Measurements from ENCODE around the gene CDK16.

CDK16 gene

DNA sequence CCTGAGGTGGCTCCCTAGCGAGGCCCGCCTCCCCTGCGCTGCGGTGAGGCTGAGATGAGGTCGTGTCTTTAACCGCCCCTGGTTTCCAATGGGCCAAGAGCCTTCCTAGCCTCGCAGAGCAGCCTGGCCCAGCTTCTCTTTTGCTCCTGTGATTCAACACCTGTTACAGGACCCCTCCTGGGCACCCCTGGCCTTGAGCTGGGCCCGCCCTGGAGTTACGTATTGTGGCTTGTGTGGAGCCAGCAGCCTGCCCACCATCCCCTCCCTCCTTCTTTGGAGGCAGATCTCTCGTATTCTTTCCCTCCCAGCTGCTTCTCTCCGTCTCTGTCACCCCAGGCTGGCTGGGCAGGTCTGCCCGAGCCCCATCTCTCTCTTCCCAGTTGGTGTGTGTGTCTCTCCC is 44.1 kb upstream of the CDK16 start:
- ATAC-seq: no peak
- TF ChIP-seq GLIS3 (CRISPR knock-in tag; IDR thresholded peaks at IDR 0.05) (no peak), ZNF70 (CRISPR knock-in tag; IDR thresholded peaks at IDR 0.05) (no peak), SNAI2 (CRISPR knock-in tag; IDR thresholded peaks at IDR 0.05) (no peak), ZFP3 (CRISPR knock-in tag; IDR thresholded peaks at IDR 0.05) (no peak), ISL1 (CRISPR knock-in tag; IDR thresholded peaks at IDR 0.05) (no peak), PATZ1 (CRISPR knock-in tag; IDR thresholded peaks at IDR 0.05; ENCODE audit: borderline replicate concordance) (no peak), ZNF565 (CRISPR knock-in tag; conservative IDR thresholded peaks at IDR 0.05; ENCODE audit: low read depth) (no peak), TCF4 (CRISPR knock-in tag; IDR thresholded peaks at IDR 0.05; ENCODE audit: borderline replicate concordance) (no peak), ESRRG (CRISPR knock-in tag; IDR thresholded peaks at IDR 0.05) (no peak), ZFP30 (CRISPR knock-in tag; IDR thresholded peaks at IDR 0.05) (no peak), BACH2 (CRISPR knock-in tag; IDR thresholded peaks at IDR 0.05; ENCODE audit: borderline replicate concordance) (no peak)
- TF ChIP-seq, protein P1, sequence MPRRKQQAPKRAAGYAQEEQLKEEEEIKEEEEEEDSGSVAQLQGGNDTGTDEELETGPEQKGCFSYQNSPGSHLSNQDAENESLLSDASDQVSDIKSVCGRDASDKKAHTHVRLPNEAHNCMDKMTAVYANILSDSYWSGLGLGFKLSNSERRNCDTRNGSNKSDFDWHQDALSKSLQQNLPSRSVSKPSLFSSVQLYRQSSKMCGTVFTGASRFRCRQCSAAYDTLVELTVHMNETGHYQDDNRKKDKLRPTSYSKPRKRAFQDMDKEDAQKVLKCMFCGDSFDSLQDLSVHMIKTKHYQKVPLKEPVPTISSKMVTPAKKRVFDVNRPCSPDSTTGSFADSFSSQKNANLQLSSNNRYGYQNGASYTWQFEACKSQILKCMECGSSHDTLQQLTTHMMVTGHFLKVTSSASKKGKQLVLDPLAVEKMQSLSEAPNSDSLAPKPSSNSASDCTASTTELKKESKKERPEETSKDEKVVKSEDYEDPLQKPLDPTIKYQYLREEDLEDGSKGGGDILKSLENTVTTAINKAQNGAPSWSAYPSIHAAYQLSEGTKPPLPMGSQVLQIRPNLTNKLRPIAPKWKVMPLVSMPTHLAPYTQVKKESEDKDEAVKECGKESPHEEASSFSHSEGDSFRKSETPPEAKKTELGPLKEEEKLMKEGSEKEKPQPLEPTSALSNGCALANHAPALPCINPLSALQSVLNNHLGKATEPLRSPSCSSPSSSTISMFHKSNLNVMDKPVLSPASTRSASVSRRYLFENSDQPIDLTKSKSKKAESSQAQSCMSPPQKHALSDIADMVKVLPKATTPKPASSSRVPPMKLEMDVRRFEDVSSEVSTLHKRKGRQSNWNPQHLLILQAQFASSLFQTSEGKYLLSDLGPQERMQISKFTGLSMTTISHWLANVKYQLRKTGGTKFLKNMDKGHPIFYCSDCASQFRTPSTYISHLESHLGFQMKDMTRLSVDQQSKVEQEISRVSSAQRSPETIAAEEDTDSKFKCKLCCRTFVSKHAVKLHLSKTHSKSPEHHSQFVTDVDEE (CRISPR knock-in tag; IDR thresholded peaks at IDR 0.05): no peak
- TF ChIP-seq, protein P2, sequence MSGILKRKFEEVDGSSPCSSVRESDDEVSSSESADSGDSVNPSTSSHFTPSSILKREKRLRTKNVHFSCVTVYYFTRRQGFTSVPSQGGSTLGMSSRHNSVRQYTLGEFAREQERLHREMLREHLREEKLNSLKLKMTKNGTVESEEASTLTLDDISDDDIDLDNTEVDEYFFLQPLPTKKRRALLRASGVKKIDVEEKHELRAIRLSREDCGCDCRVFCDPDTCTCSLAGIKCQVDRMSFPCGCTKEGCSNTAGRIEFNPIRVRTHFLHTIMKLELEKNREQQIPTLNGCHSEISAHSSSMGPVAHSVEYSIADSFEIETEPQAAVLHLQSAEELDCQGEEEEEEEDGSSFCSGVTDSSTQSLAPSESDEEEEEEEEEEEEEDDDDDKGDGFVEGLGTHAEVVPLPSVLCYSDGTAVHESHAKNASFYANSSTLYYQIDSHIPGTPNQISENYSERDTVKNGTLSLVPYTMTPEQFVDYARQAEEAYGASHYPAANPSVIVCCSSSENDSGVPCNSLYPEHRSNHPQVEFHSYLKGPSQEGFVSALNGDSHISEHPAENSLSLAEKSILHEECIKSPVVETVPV (CRISPR knock-in tag; IDR thresholded peaks at IDR 0.05): no peak
- TF ChIP-seq, protein P3, sequence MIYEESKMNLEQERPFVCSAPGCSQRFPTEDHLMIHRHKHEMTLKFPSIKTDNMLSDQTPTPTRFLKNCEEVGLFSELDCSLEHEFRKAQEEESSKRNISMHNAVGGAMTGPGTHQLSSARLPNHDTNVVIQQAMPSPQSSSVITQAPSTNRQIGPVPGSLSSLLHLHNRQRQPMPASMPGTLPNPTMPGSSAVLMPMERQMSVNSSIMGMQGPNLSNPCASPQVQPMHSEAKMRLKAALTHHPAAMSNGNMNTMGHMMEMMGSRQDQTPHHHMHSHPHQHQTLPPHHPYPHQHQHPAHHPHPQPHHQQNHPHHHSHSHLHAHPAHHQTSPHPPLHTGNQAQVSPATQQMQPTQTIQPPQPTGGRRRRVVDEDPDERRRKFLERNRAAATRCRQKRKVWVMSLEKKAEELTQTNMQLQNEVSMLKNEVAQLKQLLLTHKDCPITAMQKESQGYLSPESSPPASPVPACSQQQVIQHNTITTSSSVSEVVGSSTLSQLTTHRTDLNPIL (CRISPR knock-in tag; IDR thresholded peaks at IDR 0.05; ENCODE audit: low read depth): no peak

DNA sequence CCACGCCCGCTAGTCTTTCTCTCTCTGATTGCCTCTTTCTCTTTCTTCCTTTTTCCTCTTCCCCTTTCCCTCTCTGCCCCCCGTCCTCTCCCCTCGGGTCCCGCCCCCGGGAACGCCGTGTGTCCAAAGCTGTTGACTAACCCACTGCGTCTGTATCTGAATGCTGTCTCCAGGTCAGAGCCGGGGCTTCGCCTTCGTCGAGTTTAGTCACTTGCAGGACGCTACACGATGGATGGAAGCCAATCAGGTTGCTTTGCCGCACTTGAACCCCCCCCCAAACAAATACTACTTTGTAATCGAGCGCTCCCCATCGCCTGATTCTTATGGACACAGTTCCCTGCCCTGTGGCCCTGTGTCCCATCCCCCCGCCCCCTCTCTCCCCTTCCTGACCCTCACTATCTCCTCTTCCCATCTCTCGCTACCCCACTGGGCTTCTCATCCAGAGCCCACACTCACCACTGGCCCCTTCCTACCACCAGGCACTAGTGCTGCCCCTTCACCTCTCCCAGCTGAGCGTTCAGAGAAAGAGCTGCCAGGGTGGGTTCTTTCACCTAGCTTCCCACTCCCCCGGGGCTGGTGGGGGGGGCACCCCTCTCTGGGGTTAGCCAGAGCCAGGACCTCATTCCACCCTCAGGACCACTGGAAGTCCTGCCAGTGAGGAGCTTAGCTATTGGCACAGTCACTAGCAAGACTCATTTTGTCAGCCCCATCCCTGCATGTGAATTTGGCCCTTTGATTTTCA is 43.5 kb upstream of the CDK16 start:
- TF ChIP-seq ISL1 (CRISPR knock-in tag; IDR thresholded peaks at IDR 0.05): no peak
- TF ChIP-seq GLIS3 (CRISPR knock-in tag; IDR thresholded peaks at IDR 0.05): no peak
- TF ChIP-seq POU6F1 (CRISPR knock-in tag; IDR thresholded peaks at IDR 0.05; ENCODE audit: borderline replicate concordance, low read depth): no peak
- no peak for TF ChIP-seq PATZ1 (CRISPR knock-in tag; IDR thresholded peaks at IDR 0.05; ENCODE audit: borderline replicate concordance)
- TF ChIP-seq SNAI2 (CRISPR knock-in tag; IDR thresholded peaks at IDR 0.05): no peak
- TF ChIP-seq ZFP30 (CRISPR knock-in tag; IDR thresholded peaks at IDR 0.05): no peak
- no peak for TF ChIP-seq ESRRG (CRISPR knock-in tag; IDR thresholded peaks at IDR 0.05)
- no peak for TF ChIP-seq ZFP3 (CRISPR knock-in tag; IDR thresholded peaks at IDR 0.05)
- no peak for TF ChIP-seq TCF4 (CRISPR knock-in tag; IDR thresholded peaks at IDR 0.05; ENCODE audit: borderline replicate concordance)
- no peak for TF ChIP-seq ZC3H10 (CRISPR knock-in tag; IDR thresholded peaks at IDR 0.05)
- TF ChIP-seq RARB (CRISPR knock-in tag; IDR thresholded peaks at IDR 0.05): no peak
- no peak for TF ChIP-seq PPARA (CRISPR knock-in tag; IDR thresholded peaks at IDR 0.05; ENCODE audit: borderline replicate concordance)
- ATAC-seq: no peak

All from SK-N-SH treated with all-trans-retinoic acid at 6 μM for 48 hours (cell line).